Glutamatergic neuron (in vitro differentiated cells): ENCODE data around the gene SLC39A2. TPM values are rescaled to one million over a fixed set of nuclear protein-coding genes. Genes with fewer than 3 reads are reported as not detected.

Experiments
- DNase-seq: peaks from one replicate; pipeline ENCODE4 v3.0.0; 2022
- H3K27ac Mint-ChIP-seq: one replicate; pipeline ENCODE4 v1.8.0; 2020; ENCODE audit warnings: mild to moderate bottlenecking, mixed read lengths, inconsistent platforms; ENCODE audit not compliant: unreplicated experiment
- H3K27me3 Mint-ChIP-seq: one replicate; pipeline ENCODE4 v1.8.0; 2020; ENCODE audit warnings: mild to moderate bottlenecking, moderate library complexity, mixed read lengths, inconsistent platforms; ENCODE audit not compliant: unreplicated experiment
- H3K36me3 Mint-ChIP-seq: one replicate; pipeline ENCODE4 v1.8.0; 2020; ENCODE audit warnings: mild to moderate bottlenecking, mixed read lengths, inconsistent platforms; ENCODE audit not compliant: unreplicated experiment
- H3K4me1 Mint-ChIP-seq: one replicate; pipeline ENCODE4 v1.8.0; 2020; ENCODE audit warnings: mild to moderate bottlenecking, low read depth, mixed read lengths, inconsistent platforms; ENCODE audit not compliant: unreplicated experiment
- H3K4me3 Mint-ChIP-seq: one replicate; pipeline ENCODE4 v1.8.0; 2020; ENCODE audit warnings: mild to moderate bottlenecking, mixed read lengths, inconsistent platforms; ENCODE audit not compliant: unreplicated experiment
- H3K9me3 Mint-ChIP-seq: one replicate; pipeline ENCODE4 v1.8.0; 2020; ENCODE audit warnings: mild to moderate bottlenecking, moderate library complexity, mixed read lengths, inconsistent platforms; ENCODE audit not compliant: unreplicated experiment
- CTCF ChIP-seq: fragments of 200-600 bp; sonication (generic); IDR thresholded peaks from one replicate; pipeline ENCODE4 v1.5.0; 2021; ENCODE audit not compliant: partially characterized antibody, unreplicated experiment
- total RNA-seq: library from RNA; stranded (reverse); fragmentation: NEBNext Ultra II Directional; extraction: Animal tissue kit (Norgen Biotek cat#: 25700); gene quantifications from one replicate; pipeline ENCODE4 v1.2.1, GENCODE V29; 2021; ENCODE audit not compliant: unreplicated experiment

SLC39A2 gene
- total RNA-seq, 1 donor from 2014 or later, result not detected

- Mint-ChIP-seq H3K36me3 (no peaks in the 10 kb centered on the region), H3K4me3 (no peak overlapping the region), H3K4me1 (peaks cover 24% of the 10 kb centered on the region), H3K27me3 (peaks cover 7% of the 10 kb centered on the region), H3K9me3 (peaks cover 8% of the 10 kb centered on the region), H3K27ac (no peak overlapping the region)
- no peak for TF ChIP-seq CTCF
- DNase-seq, result no peak
Observed at GRCh38 chr14:21042918-21043317, 43.8 kb downstream of the SLC39A2 start.

- Mint-ChIP-seq H3K4me3 (no peak overlapping the region), H3K27ac (no peak overlapping the region), H3K4me1 (peaks cover 18% of the 10 kb centered on the region), H3K36me3 (no peaks in the 10 kb centered on the region), H3K27me3 (peaks cover 4% of the 10 kb centered on the region), H3K9me3 (peaks cover 8% of the 10 kb centered on the region)
- TF ChIP-seq CTCF, result no peak
- DNase-seq, result no peak
Observed at GRCh38 chr14:21043387-21043973, 44.4 kb downstream of the SLC39A2 start.

GRCh38 chr14:21043974-21044618 is 45.0 kb downstream of the SLC39A2 start:
- Mint-ChIP-seq H3K36me3 (no peaks in the 10 kb centered on the region), H3K4me1 (peaks cover 15% of the 10 kb centered on the region), H3K27me3 (peaks cover 4% of the 10 kb centered on the region), H3K4me3 (no peak overlapping the region), H3K9me3 (peaks cover 8% of the 10 kb centered on the region), H3K27ac (no peak overlapping the region)
- no peak for TF ChIP-seq CTCF
- DNase-seq, result no peak

- TF ChIP-seq CTCF, result no peak
- peaks cover 9% of the 10 kb centered on the region for H3K4me1 Mint-ChIP-seq
- peaks cover 6% of the 10 kb centered on the region for H3K9me3 Mint-ChIP-seq
- no peak overlapping the region for H3K4me3 Mint-ChIP-seq
- no peak overlapping the region for H3K27ac Mint-ChIP-seq
- H3K27me3 Mint-ChIP-seq, result peaks cover 4% of the 10 kb centered on the region
- no peaks in the 10 kb centered on the region for H3K36me3 Mint-ChIP-seq
- DNase-seq, result no peak
Observed at GRCh38 chr14:21047378-21047781, 48.3 kb downstream of the SLC39A2 start.

GRCh38 chr14:21048638-21049037 is 49.5 kb downstream of the SLC39A2 start:
- TF ChIP-seq CTCF, result no peak
- Mint-ChIP-seq H3K9me3 (peaks cover 2% of the 10 kb centered on the region), H3K36me3 (no peaks in the 10 kb centered on the region), H3K4me3 (no peak overlapping the region), H3K27me3 (peaks cover 4% of the 10 kb centered on the region), H3K4me1 (peaks cover 6% of the 10 kb centered on the region), H3K27ac (no peak overlapping the region)
- DNase-seq, result no peak
